GM18507 (cell line): ENCODE measurements around the gene NRP1.
"Not testable (repeated sequence)": the region's sequence is repeated elsewhere in the genome, so short reads cannot be mapped to it uniquely, and the experiment has no call there.

ENCODE experiments used
- DNase-seq: peaks from one replicate; pipeline ENCODE4 v3.0.0; 2011; ENCODE audit warnings: low read depth; ENCODE audit not compliant: insufficient read length; ENCODE audit errors: extremely low spot score
- FAIRE-seq: peaks from 2 replicates; lab custom pipeline; 2011; peaks lifted over from hg19 to GRCh38; lab: Jason Lieb, UNC

NRP1 gene

DNA sequence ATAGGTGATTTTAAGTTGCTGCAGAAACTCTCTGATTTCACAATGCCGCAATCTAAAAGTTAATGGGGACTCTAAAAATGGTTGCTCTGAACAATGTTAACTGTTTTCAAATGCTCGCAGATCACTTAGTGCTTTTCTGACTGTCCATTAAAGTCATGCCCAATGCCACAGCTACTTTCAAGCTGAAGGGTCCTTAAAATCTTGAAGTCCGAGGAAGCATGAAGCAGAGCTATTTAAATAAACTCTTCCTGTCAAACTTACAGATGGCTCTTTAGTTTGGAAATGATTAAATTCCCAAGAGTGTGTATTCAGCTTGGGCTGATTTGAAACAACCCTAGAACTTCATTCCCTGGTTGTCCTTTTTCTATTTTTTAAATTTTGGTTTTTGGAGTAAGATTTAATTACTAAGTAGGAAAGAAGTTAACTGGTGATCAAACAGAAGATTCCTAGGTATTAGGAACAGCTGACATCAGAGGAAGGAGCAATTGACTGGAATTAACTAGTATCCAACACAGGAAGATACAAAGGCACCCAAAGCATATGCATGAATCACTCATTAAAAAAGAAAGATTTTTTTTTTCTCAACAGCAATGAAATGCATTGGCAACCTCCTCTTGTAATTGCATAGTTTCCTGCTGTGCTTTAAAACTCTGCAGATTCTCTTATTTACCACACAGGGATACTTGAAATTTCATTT is 105.1 kb downstream of the NRP1 start:
- DNase-seq: no peak

DNA sequence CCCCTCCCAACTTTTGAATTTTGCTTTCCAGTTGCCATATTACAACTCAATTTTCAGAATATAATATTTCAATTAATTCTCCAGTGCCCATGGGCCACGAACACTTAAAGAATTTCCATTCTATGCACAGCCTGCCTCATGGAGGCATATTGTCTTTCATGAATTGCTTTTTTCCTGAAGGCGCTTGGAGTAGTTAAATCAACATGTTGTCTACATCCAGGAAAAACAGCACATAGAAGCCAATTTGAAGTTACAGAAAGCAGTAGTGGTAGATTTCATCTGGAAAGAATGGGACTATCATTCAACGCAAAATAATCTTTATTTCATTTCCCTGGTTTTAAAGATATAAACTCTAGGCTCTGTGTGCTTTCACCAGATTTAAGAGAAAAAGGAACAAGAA is 106.0 kb downstream of the NRP1 start:
- DNase-seq (no peak), FAIRE-seq (no peak)

More for the DNA sequence above, 105.1 kb downstream of the NRP1 start:
- no peak for FAIRE-seq

DNA sequence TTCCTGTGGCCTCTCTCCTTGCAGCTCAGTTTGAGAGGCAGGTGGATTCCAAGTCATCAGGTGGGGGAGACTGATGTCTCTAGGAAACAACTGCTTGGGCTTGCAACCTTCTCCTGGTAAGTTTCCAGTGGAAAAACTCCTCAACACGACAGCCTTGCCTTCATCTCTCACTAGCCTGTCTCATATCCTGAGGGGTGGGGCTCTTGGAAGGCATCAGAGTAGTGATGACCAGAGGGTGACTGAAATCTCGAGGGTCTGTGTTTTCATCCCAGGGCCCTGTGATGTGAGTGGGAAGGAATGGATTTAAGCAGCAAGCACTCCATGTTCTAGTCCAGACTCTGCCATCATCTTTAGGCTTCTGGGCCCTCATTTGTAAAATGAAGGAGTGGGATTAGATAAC is 107.0 kb downstream of the NRP1 start:
- DNase-seq: no peak
- FAIRE-seq: no peak

DNA sequence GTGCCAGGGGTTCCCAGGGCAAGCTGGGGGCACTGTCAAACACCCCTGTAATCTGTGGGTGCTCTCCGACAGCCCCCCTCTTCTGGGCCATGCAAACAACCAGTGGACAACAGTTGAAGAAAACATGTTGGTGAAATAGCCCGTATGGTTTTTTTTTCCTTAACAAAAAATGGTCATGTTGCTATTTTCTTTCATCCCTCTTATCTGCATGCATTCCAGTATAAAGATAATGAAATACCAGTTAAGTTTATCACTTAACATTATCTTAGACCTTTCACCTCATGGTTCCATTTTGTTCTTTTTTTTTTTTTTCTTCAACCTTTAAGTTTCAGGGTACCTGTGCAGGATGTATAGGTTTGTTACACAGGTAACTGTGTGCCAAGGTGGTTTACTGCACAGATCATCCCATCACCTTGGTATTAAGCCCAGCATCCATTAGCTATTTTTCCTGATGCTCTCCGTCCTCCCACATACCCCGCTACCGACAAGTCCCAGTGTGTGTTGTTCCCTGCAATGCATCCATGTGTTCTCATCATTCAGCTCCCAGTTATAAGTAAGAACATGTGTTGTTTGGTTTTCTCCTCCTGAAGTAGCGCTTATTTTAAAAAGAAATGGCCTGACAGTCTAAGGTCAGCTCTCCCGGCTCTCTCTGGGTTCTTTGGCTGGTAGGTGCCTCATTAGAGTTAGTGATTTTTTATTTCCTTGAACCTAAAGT is 110.1 kb downstream of the NRP1 start:
- FAIRE-seq: no peak

DNA sequence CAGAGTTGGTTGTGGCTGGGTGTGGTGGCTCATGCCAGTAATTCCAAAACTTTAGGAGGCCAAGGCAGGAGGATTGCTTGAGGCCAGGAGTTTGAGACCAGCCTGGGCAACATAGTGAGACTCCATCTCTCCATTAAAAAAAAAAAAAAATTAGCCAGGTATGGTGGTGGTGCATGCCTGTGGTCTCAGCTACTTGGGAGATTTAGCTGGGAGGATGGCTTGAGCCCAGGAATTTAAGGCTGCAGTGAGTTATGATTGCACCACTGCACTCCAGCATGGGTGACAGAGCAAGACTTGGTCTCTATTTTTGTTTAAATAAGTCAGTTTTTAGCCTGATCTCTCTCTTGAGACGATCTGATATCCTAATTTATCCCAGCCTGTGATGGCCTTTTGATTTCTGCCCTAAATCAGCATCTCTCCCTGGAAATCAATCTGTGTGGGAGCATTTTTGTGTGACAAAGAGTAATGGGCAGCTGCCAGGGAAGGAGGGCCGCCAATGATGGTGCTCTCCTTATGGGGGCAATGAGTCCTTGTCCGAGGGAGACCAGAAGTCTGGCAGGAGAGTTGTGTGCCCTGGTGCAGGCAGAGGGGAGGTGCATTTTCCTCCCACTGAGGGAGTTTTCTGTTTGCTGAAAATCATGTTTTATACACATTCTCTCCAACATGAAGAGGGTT is 111.0 kb downstream of the NRP1 start:
- no peak for FAIRE-seq

More for the DNA sequence above, 110.1 kb downstream of the NRP1 start:
- no peak for DNase-seq

DNA sequence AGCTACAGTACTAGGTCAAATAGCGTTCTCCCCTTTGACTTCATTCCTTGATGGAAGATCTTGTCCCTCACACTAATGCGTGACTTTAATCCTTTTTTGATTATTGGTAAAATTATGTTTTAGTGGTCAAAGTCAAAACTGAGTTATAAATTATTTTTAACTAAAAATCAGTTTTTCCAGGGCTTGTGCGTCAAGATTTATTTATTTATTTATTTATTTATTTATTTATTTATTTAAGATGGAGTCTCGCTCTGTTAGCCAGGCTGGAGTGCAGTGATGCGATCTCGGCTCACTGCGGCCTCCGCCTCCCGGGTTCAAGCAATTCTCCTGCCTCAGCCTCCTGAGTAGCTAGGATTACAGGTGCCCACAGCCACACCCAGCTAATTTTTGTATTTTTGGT is 112.2 kb downstream of the NRP1 start:
- not testable (repeated sequence) for FAIRE-seq, DNase-seq

More for the DNA sequence above, 111.0 kb downstream of the NRP1 start:
- DNase-seq: no peak

DNA sequence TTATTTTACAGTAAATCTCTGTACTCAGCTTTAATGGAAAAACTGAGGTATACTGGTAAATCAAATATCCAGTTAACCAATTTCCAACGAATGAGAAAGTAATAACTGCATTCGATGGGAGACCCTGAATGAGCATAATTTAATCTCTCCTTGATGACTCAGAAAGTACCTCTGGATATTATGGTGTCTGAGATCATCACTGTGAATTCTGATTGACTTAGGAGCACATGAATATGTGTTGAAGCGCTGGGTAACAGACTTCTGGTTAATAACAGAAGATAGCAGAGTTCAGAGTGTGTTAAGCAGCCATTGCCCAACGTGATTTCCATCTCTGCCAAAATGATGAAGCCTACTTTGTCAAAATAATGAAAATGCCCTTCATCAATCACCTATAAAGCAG is 116.6 kb downstream of the NRP1 start:
- DNase-seq (no peak), FAIRE-seq (no peak)

DNA sequence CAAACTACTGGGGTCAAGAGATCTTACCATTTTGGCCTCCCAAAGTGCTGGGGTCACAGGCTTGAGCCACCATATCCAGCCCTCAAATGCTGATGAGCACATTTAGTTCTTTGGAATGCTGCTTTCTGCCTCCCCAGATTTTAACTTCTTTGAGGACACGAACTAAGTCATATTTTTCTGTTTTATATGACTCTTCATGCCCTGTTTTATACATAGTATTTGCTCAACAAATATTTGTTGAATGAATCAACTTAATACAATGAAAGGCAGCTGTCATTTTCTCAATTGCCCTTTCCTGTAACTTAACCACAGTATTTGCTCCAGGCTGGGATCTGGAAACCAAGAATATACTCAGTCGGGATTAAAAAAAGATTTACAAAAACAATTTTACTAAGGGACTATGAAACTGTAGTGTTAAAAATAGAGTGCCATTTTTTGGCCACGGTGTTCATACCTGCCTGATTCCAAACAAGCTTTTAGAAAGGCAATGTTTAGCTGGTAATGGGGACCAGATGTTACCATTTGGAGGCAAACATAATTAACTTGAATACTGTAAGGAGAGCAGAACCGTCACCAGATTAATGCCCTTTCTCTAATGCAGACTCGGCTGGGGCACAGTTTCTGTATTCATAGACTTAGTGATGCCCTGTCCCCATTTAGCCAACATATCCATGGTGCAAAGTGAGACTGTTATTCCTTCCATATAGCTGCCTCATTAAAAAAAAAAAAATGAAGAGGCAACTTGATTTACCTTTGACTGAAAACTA is 117.6 kb downstream of the NRP1 start:
- no peak for FAIRE-seq
- no peak for DNase-seq

DNA sequence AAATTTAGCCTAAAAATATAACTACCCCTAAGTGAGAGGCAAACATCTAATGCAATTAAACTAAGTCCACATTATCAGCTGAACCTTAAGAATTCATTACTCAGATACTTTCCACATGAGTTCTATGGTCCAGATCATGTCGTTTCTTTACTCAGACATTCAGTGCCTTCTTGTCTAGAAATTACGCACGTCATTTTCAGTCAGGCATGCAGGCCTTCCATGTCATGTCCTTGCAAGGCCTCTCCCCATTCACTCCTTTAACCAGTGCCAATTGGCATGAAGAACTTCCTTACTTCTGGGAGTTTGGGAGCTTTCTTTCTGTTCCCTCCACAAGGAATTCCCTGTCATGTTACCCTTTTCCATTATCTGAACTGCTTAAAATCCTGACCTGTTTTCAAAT is 118.8 kb downstream of the NRP1 start:
- no peak for DNase-seq
- no peak for FAIRE-seq

DNA sequence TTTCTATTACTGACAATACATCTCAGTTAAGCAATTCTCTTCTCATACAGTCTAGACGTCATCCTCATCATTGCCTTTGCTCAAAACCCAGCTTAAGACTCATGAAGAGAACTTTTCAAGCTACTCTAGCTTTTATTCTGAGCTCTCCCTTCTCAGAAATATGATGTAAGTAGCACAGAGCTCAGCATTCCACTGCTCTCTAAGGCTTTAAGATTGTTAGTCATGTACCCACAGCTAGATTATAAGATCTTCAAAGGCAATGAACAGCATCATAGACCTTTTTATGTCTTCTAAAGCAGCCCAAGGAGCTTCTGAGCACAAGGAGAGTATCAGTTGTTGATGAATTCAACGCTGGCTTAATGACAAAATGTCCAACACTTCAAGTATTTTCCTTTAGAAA is 119.3 kb downstream of the NRP1 start:
- no peak for DNase-seq
- FAIRE-seq: no peak

DNA sequence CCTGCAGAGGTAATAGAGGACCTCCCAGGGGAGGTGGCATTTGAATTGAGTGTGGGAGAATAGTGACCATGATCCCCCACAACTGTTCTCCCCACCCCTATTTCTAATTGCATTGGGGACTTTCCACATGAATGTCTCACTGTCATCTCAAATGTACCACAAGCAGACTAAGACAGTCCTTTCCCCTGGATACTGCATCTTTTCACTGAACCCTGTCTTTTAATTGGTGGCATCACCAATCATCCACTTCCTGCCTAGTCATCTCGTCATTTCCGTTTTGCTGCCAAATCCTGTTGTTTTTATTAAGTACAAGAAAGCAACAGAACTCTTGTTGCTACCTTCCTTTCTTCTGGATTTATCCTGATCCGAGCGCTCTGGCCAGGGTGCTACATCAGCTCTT is 120.3 kb downstream of the NRP1 start:
- no peak for DNase-seq
- no peak for FAIRE-seq

DNA sequence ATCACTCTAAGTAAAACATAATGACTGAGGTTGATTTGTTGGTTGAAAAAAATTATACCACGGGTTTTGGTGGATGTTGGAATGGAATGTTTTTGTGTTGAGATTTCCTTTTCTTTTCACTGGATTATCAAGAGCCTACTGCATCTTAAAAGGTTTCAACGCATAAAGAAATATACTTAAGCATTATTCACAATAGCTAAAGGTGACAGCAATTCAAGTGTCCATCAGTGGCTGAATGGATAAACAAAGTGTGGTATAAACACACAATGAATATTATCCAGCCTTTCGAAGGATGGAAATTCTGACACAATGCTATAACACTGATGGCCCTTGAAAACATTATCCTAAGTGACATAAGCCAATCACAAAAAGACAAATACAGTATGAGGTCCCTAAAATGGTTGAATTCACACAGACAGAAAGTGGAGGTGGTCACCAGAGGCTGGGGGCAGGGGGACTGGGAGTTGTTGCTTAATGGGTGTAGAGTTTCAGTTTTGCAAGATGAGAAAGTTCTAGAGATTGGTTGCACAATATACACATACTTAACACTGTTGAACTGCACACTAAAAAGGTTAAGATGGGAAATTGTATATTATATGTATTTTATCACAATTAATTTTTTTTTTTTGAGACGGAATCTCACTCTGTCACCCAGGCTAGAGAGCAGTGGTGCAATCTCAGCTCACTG is 122.3 kb downstream of the NRP1 start:
- no peak for FAIRE-seq
- no peak for DNase-seq

DNA sequence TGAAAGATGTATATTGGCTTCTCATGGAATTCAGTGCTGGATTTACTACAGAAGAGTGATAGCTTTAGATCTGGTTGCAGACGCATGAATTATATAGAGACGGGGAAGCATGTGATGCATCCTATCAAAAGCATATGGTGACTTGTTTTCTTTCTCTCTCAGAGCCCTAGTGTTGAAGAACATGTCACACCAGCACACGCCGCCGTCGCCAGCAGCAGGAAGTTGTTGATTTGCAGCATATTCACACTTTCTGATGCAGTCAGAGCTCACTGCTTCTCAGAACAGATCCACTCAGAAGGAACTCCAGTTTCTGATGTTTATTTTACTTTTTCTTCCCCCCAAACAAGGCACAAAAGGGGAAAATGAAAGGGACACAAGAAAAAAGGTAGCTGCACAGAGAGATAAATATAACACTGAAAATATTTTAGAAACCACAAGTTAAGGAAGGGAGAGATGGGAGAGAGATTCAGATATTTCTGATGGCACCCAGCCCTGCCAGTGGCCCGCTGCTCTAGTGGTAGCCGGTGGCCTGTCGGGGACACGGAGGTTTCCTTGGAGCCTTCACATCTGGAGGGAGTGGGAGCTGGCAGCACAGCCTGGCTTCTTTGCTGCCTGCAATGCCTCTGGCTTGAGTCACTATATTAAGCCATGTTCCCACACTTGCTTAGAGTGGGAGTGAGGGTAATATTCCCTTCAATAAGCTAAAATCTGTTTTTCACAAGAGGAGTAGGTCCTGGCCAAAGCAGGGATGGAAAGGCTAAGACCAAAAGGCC is 123.2 kb downstream of the NRP1 start:
- DNase-seq (no peak), FAIRE-seq (no peak)

DNA sequence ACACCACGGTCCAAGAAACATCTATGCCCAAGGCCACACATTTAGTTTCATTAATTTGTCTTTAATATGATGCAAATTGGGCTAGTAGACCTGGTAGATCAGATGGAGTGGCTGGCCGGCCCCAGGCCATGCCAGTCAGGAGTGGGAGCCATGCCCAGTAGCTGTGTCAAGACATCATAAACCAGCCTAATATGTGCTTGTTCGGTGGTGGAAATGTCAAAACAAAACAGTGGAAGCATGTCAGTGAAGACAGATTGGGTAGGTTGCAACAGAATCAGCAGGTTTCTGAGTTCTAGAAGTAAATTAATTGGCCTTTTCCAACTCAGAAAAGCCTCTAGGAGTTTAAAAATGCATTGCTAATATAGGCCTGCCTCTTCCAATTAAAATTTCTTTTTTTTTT is 124.7 kb downstream of the NRP1 start:
- DNase-seq (no peak), FAIRE-seq (no peak)

DNA sequence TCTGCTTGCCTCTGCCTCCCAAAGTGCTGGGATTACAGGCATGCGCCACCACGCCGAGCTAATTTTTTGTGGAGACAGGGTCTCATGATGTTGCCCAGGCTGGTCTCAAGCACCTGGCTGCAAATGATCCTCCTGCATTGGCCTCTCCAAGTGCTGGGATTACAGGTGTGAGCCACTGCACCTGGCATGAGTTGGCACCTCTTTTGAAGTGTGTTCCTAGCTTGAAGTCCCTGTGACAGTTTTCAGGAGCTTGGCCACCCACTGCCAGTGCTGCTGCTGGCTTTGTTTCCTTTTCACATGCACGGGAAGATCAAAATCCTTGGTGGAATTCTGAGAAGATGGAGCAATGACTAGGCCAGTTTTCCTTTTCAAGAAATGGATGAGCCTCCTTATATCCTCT is 126.3 kb downstream of the NRP1 start:
- no peak for DNase-seq
- no peak for FAIRE-seq

DNA sequence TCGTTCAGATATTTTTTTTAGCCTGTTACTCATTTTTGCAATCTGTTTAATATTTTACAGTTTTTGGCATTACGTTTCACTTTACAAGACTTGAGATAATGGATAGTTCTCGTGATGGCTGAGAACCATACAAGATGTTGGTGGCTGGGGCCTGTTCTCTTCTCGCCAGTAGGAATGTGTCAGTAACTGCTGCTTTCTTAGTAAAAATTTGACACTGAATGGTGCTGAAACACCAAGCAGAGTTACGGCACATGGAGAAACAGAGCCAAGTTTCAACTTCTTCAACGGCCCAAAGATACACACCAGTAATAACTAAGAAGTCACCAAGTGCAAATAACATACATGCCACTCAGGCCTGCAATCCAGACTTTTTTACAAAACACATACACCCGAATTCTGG is 130.4 kb downstream of the NRP1 start:
- no peak for FAIRE-seq
- no peak for DNase-seq

DNA sequence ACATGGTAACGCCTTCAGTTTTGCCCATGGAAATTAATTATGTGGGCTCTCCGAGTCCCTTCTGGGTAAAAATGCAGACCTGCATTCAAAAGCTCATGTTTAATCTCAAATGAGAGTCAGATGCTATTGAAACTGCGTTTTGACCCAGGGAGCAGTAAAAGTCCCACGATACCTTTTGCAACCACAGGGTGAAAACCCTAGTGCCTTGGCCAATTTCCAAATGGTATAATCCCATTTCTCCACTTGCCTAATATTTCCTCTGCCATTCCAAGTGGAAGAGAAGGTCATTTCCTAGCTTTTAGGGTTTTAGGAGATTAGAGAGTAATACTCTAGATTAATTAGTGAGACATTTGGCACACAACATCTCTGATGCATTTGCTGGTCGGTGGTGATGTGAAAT is 132.5 kb downstream of the NRP1 start:
- no peak for FAIRE-seq
- DNase-seq: no peak

DNA sequence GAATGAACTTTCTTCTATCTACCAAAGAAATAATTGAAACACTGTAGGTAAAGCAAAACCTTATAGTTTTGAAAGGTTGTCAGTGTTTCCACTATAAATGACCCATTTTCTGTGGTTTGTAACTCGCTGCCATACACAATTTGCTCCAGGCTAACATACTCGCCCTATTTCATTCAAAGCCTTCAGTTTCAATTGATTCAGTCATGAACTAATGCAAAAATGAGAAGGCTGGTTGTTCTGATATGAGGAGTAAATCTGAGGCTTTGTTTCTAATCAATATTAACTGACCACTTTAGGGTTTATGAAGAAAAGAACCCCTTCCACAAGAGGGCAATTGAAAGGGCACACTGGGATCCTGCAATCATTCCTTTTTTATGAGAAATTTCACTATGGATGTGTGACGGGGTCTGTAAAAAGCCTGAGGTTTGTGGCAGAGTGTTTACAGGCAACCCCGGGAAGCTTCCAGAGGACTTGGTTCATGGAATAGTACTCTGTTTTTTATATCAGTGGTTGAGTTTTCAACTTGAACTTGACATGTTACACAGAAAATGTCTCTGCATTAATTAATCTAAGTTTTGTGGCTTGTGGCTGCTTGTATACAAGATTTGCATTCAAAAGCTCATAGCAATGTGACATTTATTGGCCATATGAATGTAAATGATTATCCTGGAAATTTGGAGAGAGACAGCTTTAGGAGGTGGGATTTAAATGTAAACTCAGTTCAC is 133.2 kb downstream of the NRP1 start:
- FAIRE-seq (no peak), DNase-seq (no peak)
